ENCODE results near the gene IGF1R.
A peak's percentile ranks its signal among the peaks of the same experiment; 100 is the strongest.

Gene IGF1R

DNA sequence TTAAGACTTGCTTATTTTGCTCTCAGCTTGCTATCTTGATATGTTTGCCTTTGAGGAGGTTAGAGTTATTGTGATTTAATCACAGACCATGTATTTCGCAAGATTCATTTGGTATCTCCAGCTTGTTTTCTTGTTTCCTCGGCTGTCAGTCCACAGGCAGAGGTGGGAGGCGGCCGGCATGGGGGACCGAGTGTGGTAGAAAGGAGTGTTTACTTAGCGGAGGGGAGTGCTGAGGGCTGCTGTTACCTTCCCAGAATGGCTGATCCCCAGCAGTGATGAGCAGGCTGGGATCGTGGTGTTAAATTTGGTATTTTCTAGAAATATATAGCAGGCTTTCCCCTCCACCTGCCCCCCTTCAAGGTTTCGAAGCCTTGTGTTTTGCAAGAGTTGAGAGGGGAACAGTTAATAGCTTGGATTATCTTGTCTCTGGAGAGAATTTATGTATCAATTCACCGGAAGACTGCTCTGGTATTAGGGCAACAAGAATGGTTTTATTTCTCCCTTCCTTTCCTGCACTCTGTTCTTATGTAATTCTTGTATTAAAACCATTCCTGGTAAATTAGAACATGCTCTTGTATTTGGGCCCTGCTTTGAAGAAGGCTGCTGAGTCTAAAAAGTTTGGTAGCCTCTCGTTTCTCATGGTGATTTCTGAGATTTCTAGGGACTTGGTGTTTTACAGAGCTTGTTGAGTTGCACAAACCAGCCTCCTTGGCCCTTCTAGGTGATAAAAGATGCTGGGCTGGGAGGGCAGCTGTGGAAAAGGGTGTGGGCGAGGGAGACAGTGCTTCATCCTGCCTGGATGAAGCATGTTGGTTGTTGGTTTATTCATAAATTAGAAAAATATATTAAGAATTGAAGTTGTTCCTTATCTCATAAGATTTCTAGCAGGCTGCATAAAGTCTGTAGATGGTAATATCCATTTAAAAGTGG is 151.4 kb downstream of the IGF1R start:
- Histone ChIP-seq H3K27ac (ENCODE audit: poor library complexity, severe bottlenecking) (peak overlapping the region; percentile 81), H3K36me3 (ENCODE audit: low read depth) (peaks cover 4% of the 10 kb centered on the region), H3K27me3 (ENCODE audit: insufficient read depth, poor library complexity, severe bottlenecking) (no peaks in the 10 kb centered on the region), H3K4me1 (ENCODE audit: insufficient read depth, poor library complexity, severe bottlenecking) (peaks cover 65% of the 10 kb centered on the region), H3K4me3 (ENCODE audit: severe bottlenecking) (no peak overlapping the region), H3K9me3 (ENCODE audit: severe bottlenecking) (no peaks in the 10 kb centered on the region)
- no peak for DNase-seq (ENCODE audit: low spot score)
- TF ChIP-seq, protein P1, sequence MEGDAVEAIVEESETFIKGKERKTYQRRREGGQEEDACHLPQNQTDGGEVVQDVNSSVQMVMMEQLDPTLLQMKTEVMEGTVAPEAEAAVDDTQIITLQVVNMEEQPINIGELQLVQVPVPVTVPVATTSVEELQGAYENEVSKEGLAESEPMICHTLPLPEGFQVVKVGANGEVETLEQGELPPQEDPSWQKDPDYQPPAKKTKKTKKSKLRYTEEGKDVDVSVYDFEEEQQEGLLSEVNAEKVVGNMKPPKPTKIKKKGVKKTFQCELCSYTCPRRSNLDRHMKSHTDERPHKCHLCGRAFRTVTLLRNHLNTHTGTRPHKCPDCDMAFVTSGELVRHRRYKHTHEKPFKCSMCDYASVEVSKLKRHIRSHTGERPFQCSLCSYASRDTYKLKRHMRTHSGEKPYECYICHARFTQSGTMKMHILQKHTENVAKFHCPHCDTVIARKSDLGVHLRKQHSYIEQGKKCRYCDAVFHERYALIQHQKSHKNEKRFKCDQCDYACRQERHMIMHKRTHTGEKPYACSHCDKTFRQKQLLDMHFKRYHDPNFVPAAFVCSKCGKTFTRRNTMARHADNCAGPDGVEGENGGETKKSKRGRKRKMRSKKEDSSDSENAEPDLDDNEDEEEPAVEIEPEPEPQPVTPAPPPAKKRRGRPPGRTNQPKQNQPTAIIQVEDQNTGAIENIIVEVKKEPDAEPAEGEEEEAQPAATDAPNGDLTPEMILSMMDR (IDR thresholded peaks at IDR 0.05; ENCODE audit: poor library complexity, severe bottlenecking), result no peak
- peak; percentile 37 for ATAC-seq (ENCODE audit: low read depth)

DNA sequence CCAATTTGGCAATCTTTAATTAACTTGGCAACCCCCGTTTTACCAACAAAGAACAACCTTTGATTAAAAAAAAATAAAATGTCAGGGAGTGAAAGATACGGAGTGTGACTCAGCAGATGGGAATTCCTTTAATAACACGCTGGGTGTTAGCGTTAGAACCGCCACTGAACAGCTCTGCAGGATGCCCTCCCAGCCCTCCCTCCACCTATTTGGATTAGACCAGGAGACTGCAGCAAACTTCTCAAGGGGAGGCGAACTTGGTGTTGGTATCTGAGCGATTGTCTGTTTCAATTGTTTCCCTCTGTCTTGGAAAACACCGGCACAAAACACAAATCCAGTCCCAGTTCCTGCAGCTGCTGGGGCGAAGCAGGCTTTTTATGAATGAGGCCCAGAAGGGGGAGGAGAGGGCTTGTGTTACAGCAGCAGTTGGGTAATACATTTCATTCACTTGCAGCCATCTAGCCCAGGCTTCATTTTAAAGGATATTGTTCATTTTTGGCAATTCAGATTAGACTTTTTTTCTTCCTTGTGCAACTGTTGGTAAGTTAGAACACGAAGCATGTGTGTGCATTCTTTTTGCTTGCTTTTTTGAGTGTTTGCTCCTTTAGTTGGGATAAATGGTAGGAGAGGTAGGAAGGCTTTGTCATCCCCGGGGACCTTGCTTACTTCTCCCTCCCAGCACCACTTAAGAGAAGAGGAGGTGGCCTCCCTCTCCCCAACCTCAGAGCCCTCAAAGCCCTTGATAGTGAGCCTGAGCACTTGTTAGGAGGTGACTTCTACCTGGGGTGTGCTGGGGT is 152.3 kb downstream of the IGF1R start:
- peak; percentile 74 for ATAC-seq (ENCODE audit: low read depth)
- Histone ChIP-seq H3K27ac (ENCODE audit: poor library complexity, severe bottlenecking) (peak overlapping the region; percentile 81), H3K4me1 (ENCODE audit: insufficient read depth, poor library complexity, severe bottlenecking) (peaks cover 65% of the 10 kb centered on the region), H3K9me3 (ENCODE audit: severe bottlenecking) (no peaks in the 10 kb centered on the region), H3K27me3 (ENCODE audit: insufficient read depth, poor library complexity, severe bottlenecking) (no peaks in the 10 kb centered on the region), H3K36me3 (ENCODE audit: low read depth) (peaks cover 4% of the 10 kb centered on the region), H3K4me3 (ENCODE audit: severe bottlenecking) (no peak overlapping the region)
- TF ChIP-seq, protein P1 (IDR thresholded peaks at IDR 0.05; ENCODE audit: poor library complexity, severe bottlenecking), result no peak
- peak; percentile 82 for DNase-seq (ENCODE audit: low spot score)

DNA sequence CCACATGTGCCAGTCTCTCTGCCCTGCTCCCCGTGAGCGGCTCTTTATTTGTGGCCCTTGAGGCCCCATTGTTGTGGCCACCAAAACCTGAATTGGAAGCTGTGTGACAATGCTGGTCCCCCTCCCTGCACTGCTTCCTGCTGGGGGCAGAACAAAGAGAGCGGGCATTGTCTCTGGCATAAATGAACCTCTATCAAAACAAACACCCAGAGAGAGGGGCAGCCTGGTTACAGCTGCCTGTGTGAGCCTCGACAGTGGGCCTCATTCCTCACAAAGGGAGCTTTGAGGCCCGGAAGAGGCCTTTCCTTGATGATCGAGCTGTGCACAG is 152.9 kb downstream of the IGF1R start:
- ATAC-seq (ENCODE audit: low read depth), result no peak
- Histone ChIP-seq H3K27ac (ENCODE audit: poor library complexity, severe bottlenecking) (peak overlapping the region; percentile 81), H3K36me3 (ENCODE audit: low read depth) (peaks cover 4% of the 10 kb centered on the region), H3K27me3 (ENCODE audit: insufficient read depth, poor library complexity, severe bottlenecking) (no peaks in the 10 kb centered on the region), H3K4me3 (ENCODE audit: severe bottlenecking) (no peak overlapping the region), H3K9me3 (ENCODE audit: severe bottlenecking) (no peaks in the 10 kb centered on the region), H3K4me1 (ENCODE audit: insufficient read depth, poor library complexity, severe bottlenecking) (peaks cover 65% of the 10 kb centered on the region)
- DNase-seq (ENCODE audit: low spot score), result no peak
- TF ChIP-seq, protein P1 (IDR thresholded peaks at IDR 0.05; ENCODE audit: poor library complexity, severe bottlenecking), result no peak

DNA sequence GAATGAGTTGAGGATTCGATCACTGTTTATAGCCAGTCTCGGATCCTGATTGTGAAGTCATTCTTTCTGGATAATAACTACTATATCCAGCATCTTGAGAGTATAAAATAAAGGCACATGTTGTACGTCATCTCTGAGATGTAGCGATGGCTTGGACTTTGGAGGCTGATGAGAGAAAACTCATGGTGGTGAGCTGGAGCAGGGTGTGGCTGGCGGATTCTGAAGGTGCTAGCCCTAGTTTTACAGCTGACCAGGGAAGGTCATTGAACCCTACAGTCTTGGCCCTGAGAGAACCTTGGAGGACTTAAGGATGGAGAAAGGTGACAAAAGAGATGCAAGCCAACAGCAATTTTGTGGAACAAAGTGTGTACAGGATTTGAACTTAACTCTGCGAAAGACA is 153.8 kb downstream of the IGF1R start:
- TF ChIP-seq, protein P1 (IDR thresholded peaks at IDR 0.05; ENCODE audit: poor library complexity, severe bottlenecking), result no peak
- H3K4me3 ChIP-seq (ENCODE audit: severe bottlenecking), result no peak overlapping the region
- peaks cover 4% of the 10 kb centered on the region for H3K36me3 ChIP-seq (ENCODE audit: low read depth)
- no peaks in the 10 kb centered on the region for H3K27me3 ChIP-seq (ENCODE audit: insufficient read depth, poor library complexity, severe bottlenecking)
- ATAC-seq (ENCODE audit: low read depth), result no peak
- peaks cover 72% of the 10 kb centered on the region for H3K4me1 ChIP-seq (ENCODE audit: insufficient read depth, poor library complexity, severe bottlenecking)
- H3K27ac ChIP-seq (ENCODE audit: poor library complexity, severe bottlenecking), result peak overlapping the region; percentile 81
- no peaks in the 10 kb centered on the region for H3K9me3 ChIP-seq (ENCODE audit: severe bottlenecking)
- no peak for DNase-seq (ENCODE audit: low spot score)
